GM23338 (cell line): ENCODE measurements around the gene OR13A1. TPM values are rescaled to one million over a fixed set of nuclear protein-coding genes. Genes with fewer than 3 reads are reported as not detected.
"Not testable (repeated sequence)": the region's sequence is repeated elsewhere in the genome, so short reads cannot be mapped to it uniquely, and the experiment has no call there.

Experiments used
- ATAC-seq: fragments of 200-7000 bp; cut with Tn5 transposase; 3 replicates; pipeline ENCODE4 v1.9.1; 2020
- DNase-seq: peaks from one replicate; pipeline ENCODE4 v3.0.0-alpha.2; 2015; ENCODE audit warnings: low spot score
- H2AFZ ChIP-seq: fragments of 200-600 bp; sonication (generic); 2 replicates; pipeline ENCODE4 v1.8.0; 2016; ENCODE audit warnings: antibody characterized with exemption, mild to moderate bottlenecking, moderate library complexity
- H3F3A ChIP-seq: fragments of 200-600 bp; sonication (generic); replicated peaks from 2 replicates; pipeline ENCODE4 v1.8.0; 2017; ENCODE audit warnings: antibody characterized with exemption, mixed run types, low read depth
- H3K27ac ChIP-seq: fragments of 200-600 bp; sonication (generic); 2 replicates; pipeline ENCODE4 v1.6.1; 2016; ENCODE audit warnings: low read depth
- H3K27me3 ChIP-seq: fragments of 200-600 bp; sonication (generic); 2 replicates; pipeline ENCODE4 v1.8.0; 2016; ENCODE audit warnings: mild to moderate bottlenecking, mixed run types, moderate library complexity; ENCODE audit not compliant: insufficient read depth
- H3K36me3 ChIP-seq: fragments of 200-600 bp; sonication (generic); 2 replicates; pipeline ENCODE4 v1.8.0; 2016; ENCODE audit warnings: mild to moderate bottlenecking; ENCODE audit not compliant: insufficient read depth
- H3K4me1 ChIP-seq: fragments of 200-600 bp; sonication (generic); 2 replicates; pipeline ENCODE4 v1.8.0; 2016; ENCODE audit warnings: mild to moderate bottlenecking, moderate library complexity; ENCODE audit not compliant: insufficient read depth
- H3K4me2 ChIP-seq: fragments of 200-600 bp; sonication (generic); 2 replicates; pipeline ENCODE4 v1.7.1; 2017; ENCODE audit warnings: mixed run types
- H3K4me3 ChIP-seq: fragments of 200-600 bp; sonication (generic); 2 replicates; pipeline ENCODE4 v1.6.1; 2016; ENCODE audit warnings: mixed run types
- H3K79me2 ChIP-seq: fragments of 200-600 bp; sonication (generic); replicated peaks from 2 replicates; pipeline ENCODE4 v1.8.0; 2017; ENCODE audit warnings: mild to moderate bottlenecking; ENCODE audit not compliant: insufficient read depth
- H3K9me2 ChIP-seq: fragments of 200-600 bp; sonication (generic); 2 replicates; pipeline ENCODE4 v1.8.0; 2017; ENCODE audit not compliant: insufficient read depth
- H4K20me1 ChIP-seq: fragments of 200-600 bp; sonication (generic); replicated peaks from 2 replicates; pipeline ENCODE4 v1.8.0; 2017; ENCODE audit warnings: mild to moderate bottlenecking; ENCODE audit not compliant: insufficient read depth
- H3K27ac Mint-ChIP-seq: 2 replicates; pipeline ENCODE4 v1.8.0; 2020; ENCODE audit warnings: inconsistent platforms, mild to moderate bottlenecking, moderate library complexity, mixed read lengths
- H3K27me3 Mint-ChIP-seq: 3 replicates; pipeline ENCODE4 v1.8.0; 2022; ENCODE audit warnings: low read depth, mild to moderate bottlenecking, moderate library complexity, mixed read lengths, inconsistent platforms; ENCODE audit not compliant: insufficient read depth, poor library complexity
- H3K36me3 Mint-ChIP-seq: 3 replicates; pipeline ENCODE4 v1.8.0; 2021; ENCODE audit warnings: low read depth, mild to moderate bottlenecking, inconsistent platforms, moderate library complexity, mixed read lengths
- H3K4me1 Mint-ChIP-seq: 3 replicates; pipeline ENCODE4 v1.8.0; 2020; ENCODE audit warnings: mild to moderate bottlenecking, inconsistent platforms, mixed read lengths
- H3K4me3 Mint-ChIP-seq: 3 replicates; pipeline ENCODE4 v1.8.0; 2021; ENCODE audit warnings: moderate library complexity, mild to moderate bottlenecking, inconsistent platforms, mixed read lengths
- H3K9me3 Mint-ChIP-seq: 3 replicates; pipeline ENCODE4 v1.8.0; 2020; ENCODE audit warnings: moderate library complexity, mild to moderate bottlenecking, inconsistent platforms, mixed read lengths
- polyA plus RNA-seq: library from polyadenylated mRNA; unstranded; fragments of >200 nt; fragmentation: Nextera tagmentation; extraction: Ambion mirVana; gene quantifications from 2 replicates; pipeline ENCODE4 v1.2.1, GENCODE V29; 2016
- total RNA-seq: library from RNA; depleted of rRNA; stranded (reverse); fragments of >200 nt; shearing (Covaris generic); gene quantifications from 2 replicates; pipeline ENCODE4 v1.2.3, GENCODE V29; 2014

Gene OR13A1
- total and polyA plus RNA-seq, 2 experiments from 2014 or later: 0.21 TPM; not detected in 1

- H3K27ac Mint-ChIP-seq, H3K4me1 ChIP-seq, H2AFZ ChIP-seq, H3K27me3 ChIP-seq, H3K4me1 Mint-ChIP-seq, H3K27ac ChIP-seq, ATAC-seq, H3K9me2 ChIP-seq, H3F3A ChIP-seq, DNase-seq, H3K27me3 Mint-ChIP-seq, H3K4me3 ChIP-seq, H3K4me2 ChIP-seq, H3K79me2 ChIP-seq, H4K20me1 ChIP-seq, H3K4me3 Mint-ChIP-seq, H3K36me3 ChIP-seq: not testable (repeated sequence)
- H3K36me3 Mint-ChIP-seq: peaks cover 20% of the 10 kb centered on the region; the same call in 2 of the 3 replicates
- H3K9me3 Mint-ChIP-seq: peaks cover 52% of the 10 kb centered on the region
Observed at GRCh38 chr10:45348196-45348765, 32.9 kb upstream of the OR13A1 start.

- H3K36me3 ChIP-seq, ATAC-seq, H3K27me3 Mint-ChIP-seq, H3K4me3 ChIP-seq, H3K4me1 ChIP-seq, H3K27me3 ChIP-seq, H4K20me1 ChIP-seq, H3K4me1 Mint-ChIP-seq, H3K27ac Mint-ChIP-seq, H3K4me2 ChIP-seq, H3K79me2 ChIP-seq, H3K4me3 Mint-ChIP-seq, H2AFZ ChIP-seq, DNase-seq, H3K27ac ChIP-seq, H3K9me2 ChIP-seq, H3F3A ChIP-seq: not testable (repeated sequence)
- H3K36me3 Mint-ChIP-seq: peaks cover 20% of the 10 kb centered on the region; the same call in 2 of the 3 replicates
- H3K9me3 Mint-ChIP-seq: peaks cover 59% of the 10 kb centered on the region
Observed at GRCh38 chr10:45347464-45347863, 32.1 kb upstream of the OR13A1 start.

GRCh38 chr10:45346652-45347335 lies 31.4 kb upstream of the OR13A1 start:
- not testable (repeated sequence) for H3K27ac Mint-ChIP-seq, H3K36me3 ChIP-seq

GRCh38 chr10:45340420-45340819 lies 25.0 kb upstream of the OR13A1 start:
- H3K4me3 ChIP-seq, H3K4me1 ChIP-seq, H3K27me3 ChIP-seq, H3K27me3 Mint-ChIP-seq, DNase-seq, H3K9me2 ChIP-seq, H3K36me3 ChIP-seq, H3K27ac ChIP-seq, H3K79me2 ChIP-seq, H3K4me3 Mint-ChIP-seq, H3K27ac Mint-ChIP-seq, ATAC-seq, H3K4me2 ChIP-seq, H2AFZ ChIP-seq, H3K4me1 Mint-ChIP-seq, H4K20me1 ChIP-seq, H3F3A ChIP-seq: not testable (repeated sequence)
- Mint-ChIP-seq H3K9me3 (peaks cover 54% of the 10 kb centered on the region), H3K36me3 (peaks cover 20% of the 10 kb centered on the region; the same call in 2 of the 3 replicates)

More at GRCh38 chr10:45346652-45347335, 31.4 kb upstream of the OR13A1 start:
- not testable (repeated sequence) for H3K9me2 ChIP-seq, H3K4me1 Mint-ChIP-seq, DNase-seq, H3K4me3 ChIP-seq, ATAC-seq, H3K79me2 ChIP-seq, H3K4me3 Mint-ChIP-seq, H3K27me3 Mint-ChIP-seq, H4K20me1 ChIP-seq, H3K4me1 ChIP-seq, H2AFZ ChIP-seq, H3K4me2 ChIP-seq, H3K27ac ChIP-seq, H3F3A ChIP-seq, H3K27me3 ChIP-seq
- Mint-ChIP-seq H3K9me3 (peaks cover 60% of the 10 kb centered on the region), H3K36me3 (peaks cover 20% of the 10 kb centered on the region; the same call in 2 of the 3 replicates)
